ES-I3 (cell line): ENCODE results near the gene FKBP1A.
A peak's percentile ranks its signal among the peaks of the same experiment; 100 is the strongest.
"Not testable (repeated sequence)": the region's sequence is repeated elsewhere in the genome, so short reads cannot be mapped to it uniquely, and the experiment has no call there.

Experiments
- H3K36me3 ChIP-seq: 2 replicates; pipeline ENCODE4 v1.6.1; 2013; ENCODE audit warnings: mild to moderate bottlenecking, low read length, control low read depth, moderate library complexity; ENCODE audit not compliant: insufficient read depth
- H3K4me1 ChIP-seq: 2 replicates; pipeline ENCODE4 v1.6.1; 2013; ENCODE audit warnings: mild to moderate bottlenecking, control low read depth, low read length; ENCODE audit not compliant: insufficient read depth
- H3K9ac ChIP-seq: 2 replicates; pipeline ENCODE4 v1.6.1; 2013; ENCODE audit warnings: low read depth, mild to moderate bottlenecking, low read length, moderate library complexity
- H3K9me3 ChIP-seq: 2 replicates; pipeline ENCODE4 v1.6.1; 2013; ENCODE audit warnings: mild to moderate bottlenecking, low read length, moderate library complexity; ENCODE audit not compliant: control insufficient read depth, insufficient read depth

Gene FKBP1A

GRCh38 chr20:1399678-1400366, 7.0 kb upstream of the FKBP1A start:
- H3K36me3 ChIP-seq, H3K9ac ChIP-seq, H3K9me3 ChIP-seq, H3K4me1 ChIP-seq: not testable (repeated sequence)

- not testable (repeated sequence) for H3K9me3 ChIP-seq, H3K4me1 ChIP-seq, H3K9ac ChIP-seq, H3K36me3 ChIP-seq
Observed at GRCh38 chr20:1398185-1398584, 5.3 kb upstream of the FKBP1A start.

GRCh38 chr20:1397710-1398109, 4.9 kb upstream of the FKBP1A start:
- no peaks in the 10 kb centered on the region for H3K36me3 ChIP-seq
- H3K9ac ChIP-seq = no peak overlapping the region
- no peaks in the 10 kb centered on the region for H3K9me3 ChIP-seq
- H3K4me1 ChIP-seq = peaks cover 5% of the 10 kb centered on the region; the same call in 1 of the 2 replicates

- H3K4me1 ChIP-seq = peaks cover 5% of the 10 kb centered on the region; the same call in 1 of the 2 replicates
- H3K9ac ChIP-seq = no peak overlapping the region
- no peaks in the 10 kb centered on the region for H3K36me3 ChIP-seq
- no peaks in the 10 kb centered on the region for H3K9me3 ChIP-seq
Observed at GRCh38 chr20:1396702-1397101, 3.8 kb upstream of the FKBP1A start.

- Histone ChIP-seq H3K9ac (no peak overlapping the region), H3K9me3 (no peaks in the 10 kb centered on the region), H3K4me1 (peaks cover 5% of the 10 kb centered on the region; the same call in 1 of the 2 replicates), H3K36me3 (no peaks in the 10 kb centered on the region)
Observed at GRCh38 chr20:1396264-1396663, 3.4 kb upstream of the FKBP1A start.

GRCh38 chr20:1394686-1395085, 1.8 kb upstream of the FKBP1A start:
- H3K9ac ChIP-seq = no peak overlapping the region
- no peaks in the 10 kb centered on the region for H3K9me3 ChIP-seq
- H3K36me3 ChIP-seq = no peaks in the 10 kb centered on the region
- peaks cover 12% of the 10 kb centered on the region for H3K4me1 ChIP-seq

- H3K4me1 ChIP-seq = peaks cover 17% of the 10 kb centered on the region
- H3K9ac ChIP-seq = peak overlapping the region; percentile 79
- no peaks in the 10 kb centered on the region for H3K9me3 ChIP-seq
- H3K36me3 ChIP-seq = no peaks in the 10 kb centered on the region
Observed at GRCh38 chr20:1393507-1393882, 641 bp upstream of the FKBP1A start.

- H3K9ac ChIP-seq = peak overlapping the region; percentile 79
- no peaks in the 10 kb centered on the region for H3K36me3 ChIP-seq
- peaks cover 17% of the 10 kb centered on the region for H3K4me1 ChIP-seq
Observed at GRCh38 chr20:1392443-1392692, 486 bp downstream of the FKBP1A start.

GRCh38 chr20:1391640-1392442, 1.0 kb downstream of the FKBP1A start:
- H3K36me3 ChIP-seq = no peaks in the 10 kb centered on the region
- no peaks in the 10 kb centered on the region for H3K9me3 ChIP-seq
- H3K9ac ChIP-seq = peak overlapping the region; percentile 79
- peaks cover 17% of the 10 kb centered on the region for H3K4me1 ChIP-seq

More at GRCh38 chr20:1392443-1392692, 486 bp downstream of the FKBP1A start:
- H3K9me3 ChIP-seq = no peaks in the 10 kb centered on the region

- H3K9ac ChIP-seq = peak overlapping the region; percentile 12; the same call in 1 of the 2 replicates
- H3K4me1 ChIP-seq = peaks cover 17% of the 10 kb centered on the region
- no peaks in the 10 kb centered on the region for H3K9me3 ChIP-seq
- no peaks in the 10 kb centered on the region for H3K36me3 ChIP-seq
Observed at GRCh38 chr20:1390581-1391403, 2.1 kb downstream of the FKBP1A start.

- Histone ChIP-seq H3K4me1 (peaks cover 17% of the 10 kb centered on the region), H3K9me3 (no peaks in the 10 kb centered on the region), H3K9ac (0 out of 2 replicates have a peak overlapping the region, but pooled peaks have one; percentile 12), H3K36me3 (no peaks in the 10 kb centered on the region)
Observed at GRCh38 chr20:1389703-1390580, 2.9 kb downstream of the FKBP1A start.

- Histone ChIP-seq H3K4me1 (peaks cover 17% of the 10 kb centered on the region), H3K36me3 (no peaks in the 10 kb centered on the region), H3K9me3 (no peaks in the 10 kb centered on the region), H3K9ac (no peak overlapping the region)
Observed at GRCh38 chr20:1388741-1389483, 3.9 kb downstream of the FKBP1A start.

- peaks cover 12% of the 10 kb centered on the region for H3K4me1 ChIP-seq
- H3K9ac ChIP-seq = no peak overlapping the region
- no peaks in the 10 kb centered on the region for H3K36me3 ChIP-seq
- no peaks in the 10 kb centered on the region for H3K9me3 ChIP-seq
Observed at GRCh38 chr20:1388253-1388652, 4.6 kb downstream of the FKBP1A start.
